Mesenteric fat pad (tissue), 1 donor: Measurements from ENCODE around the gene RCHY1. TPM values are rescaled to one million over a fixed set of nuclear protein-coding genes. Genes with fewer than 3 reads are reported as not detected.
"Not testable (repeated sequence)": the region's sequence is repeated elsewhere in the genome, so short reads cannot be mapped to it uniquely, and the experiment has no call there.

Source experiments
- DNase-seq: peaks from one replicate; pipeline ENCODE4 v3.0.0-alpha.2; 2020; ENCODE audit warnings: low spot score
- total RNA-seq: library from RNA; stranded (reverse); fragmentation: NEBNext Ultra II Directional; extraction: Animal tissue kit (Norgen Biotek cat#: 25700); gene quantifications from one replicate; pipeline ENCODE4 v1.2.1, GENCODE V29; 2021
- donor health status: DM: yes; HTN: yes; CAD: no.

Gene RCHY1
- total RNA-seq, 1 donor from 2014 or later = 30.4 TPM

DNA sequence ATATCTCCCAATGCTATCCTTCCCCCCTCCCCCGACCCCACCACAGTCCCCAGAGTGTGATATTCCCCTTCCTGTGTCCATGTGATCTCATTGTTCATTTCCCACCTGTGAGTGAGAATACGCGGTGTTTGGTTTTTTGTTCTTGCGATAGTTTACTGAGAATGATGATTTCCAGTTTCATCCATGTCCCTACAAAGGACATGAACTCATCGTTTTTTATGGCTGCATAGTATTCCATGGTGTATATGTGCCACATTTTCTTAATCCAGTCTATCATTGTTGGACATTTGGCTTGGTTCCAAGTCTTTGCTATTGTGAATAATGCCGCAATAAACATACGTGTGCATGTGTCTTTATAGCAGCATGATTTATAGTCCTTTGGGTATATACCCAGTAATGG, 5.2 kb upstream of the RCHY1 start:
- DNase-seq = not testable (repeated sequence)

DNA sequence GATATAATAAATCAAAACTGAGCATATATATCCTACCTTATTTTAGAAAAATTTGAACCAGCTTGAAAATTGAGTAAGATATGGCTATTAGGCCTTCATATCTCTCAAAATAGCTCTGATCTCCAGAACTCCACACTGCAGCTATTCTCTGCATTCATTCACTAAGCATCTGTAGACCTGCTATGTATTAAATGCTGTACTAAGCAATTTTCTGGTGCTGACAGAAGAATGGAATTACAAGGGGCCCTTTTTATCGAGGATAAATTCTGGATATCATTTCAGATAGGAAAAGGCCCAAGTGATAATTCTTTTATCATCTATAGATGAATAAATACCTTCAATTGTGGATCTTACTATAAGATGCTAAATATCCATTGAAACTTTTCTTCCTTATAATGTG, 1.9 kb upstream of the RCHY1 start:
- DNase-seq = no peak

GRCh38 chr4:75514949-75515612, 878 bp upstream of the RCHY1 start:
- DNase-seq = no peak

- no peak for DNase-seq
Measured at GRCh38 chr4:75513526-75514130, 575 bp downstream of the RCHY1 start.

GRCh38 chr4:75512386-75513211, 1.6 kb downstream of the RCHY1 start:
- no peak for DNase-seq

GRCh38 chr4:75511841-75512240, 2.4 kb downstream of the RCHY1 start:
- DNase-seq = no peak

- not testable (repeated sequence) for DNase-seq
Measured at GRCh38 chr4:75509592-75509991, 4.6 kb downstream of the RCHY1 start.

DNA sequence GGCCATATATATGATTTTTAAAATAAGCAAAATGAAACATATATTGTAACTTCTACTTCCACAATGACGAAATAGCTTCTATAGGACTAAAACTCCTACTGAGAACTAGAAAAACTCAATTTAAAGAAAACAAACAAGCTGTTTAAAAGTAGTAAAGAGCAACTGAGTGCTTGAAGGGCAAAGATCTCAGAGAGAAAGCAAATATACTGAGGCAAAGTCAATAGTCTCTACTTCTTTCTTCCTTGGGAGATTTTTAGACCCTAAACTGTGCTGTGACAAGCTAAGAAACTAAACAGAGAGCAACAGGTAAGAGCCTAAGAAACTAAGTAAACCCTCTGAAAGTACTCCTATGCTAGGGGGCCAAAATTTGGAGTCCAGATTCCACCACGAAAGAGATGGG, 8.6 kb downstream of the RCHY1 start:
- DNase-seq = no peak

DNA sequence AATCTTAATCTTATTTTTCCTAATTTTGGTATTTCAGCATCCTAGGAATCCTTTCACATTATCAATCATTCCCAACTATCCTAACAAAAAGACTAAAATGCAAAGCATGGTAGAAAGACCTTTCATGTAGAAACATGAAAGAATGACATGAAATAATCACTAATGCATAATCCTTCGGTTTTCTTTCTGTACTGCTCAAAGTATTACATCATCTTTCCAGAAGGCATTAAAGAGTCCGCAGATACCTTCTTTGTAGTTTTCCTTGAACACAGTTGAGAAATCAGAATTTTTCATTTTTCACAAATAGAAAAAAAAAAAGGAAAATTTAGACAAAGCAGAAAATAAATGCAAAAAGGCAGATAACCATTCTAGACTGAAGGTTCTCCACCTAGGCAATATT, 11.5 kb downstream of the RCHY1 start:
- DNase-seq = no peak

DNA sequence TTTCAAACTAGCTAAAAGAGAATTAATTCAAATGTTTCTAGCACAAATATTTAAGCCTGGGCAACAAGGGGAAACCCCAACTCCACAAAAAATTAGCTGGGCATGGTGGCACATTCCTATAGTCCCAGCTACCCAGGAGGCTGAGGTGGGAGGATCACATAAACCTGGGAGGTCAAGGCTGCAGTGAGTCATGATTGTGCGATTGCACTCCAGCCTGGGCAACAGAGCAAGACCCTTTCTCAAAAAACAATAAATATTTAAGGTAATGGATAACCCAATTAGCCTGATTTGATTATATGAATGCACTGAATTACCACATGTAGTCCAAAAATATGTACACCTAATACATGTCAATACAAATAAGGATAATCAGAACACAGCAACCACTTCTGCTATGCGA, 14.3 kb downstream of the RCHY1 start:
- no peak for DNase-seq

GRCh38 chr4:75498041-75498440, 16.2 kb downstream of the RCHY1 start:
- no peak for DNase-seq

DNA sequence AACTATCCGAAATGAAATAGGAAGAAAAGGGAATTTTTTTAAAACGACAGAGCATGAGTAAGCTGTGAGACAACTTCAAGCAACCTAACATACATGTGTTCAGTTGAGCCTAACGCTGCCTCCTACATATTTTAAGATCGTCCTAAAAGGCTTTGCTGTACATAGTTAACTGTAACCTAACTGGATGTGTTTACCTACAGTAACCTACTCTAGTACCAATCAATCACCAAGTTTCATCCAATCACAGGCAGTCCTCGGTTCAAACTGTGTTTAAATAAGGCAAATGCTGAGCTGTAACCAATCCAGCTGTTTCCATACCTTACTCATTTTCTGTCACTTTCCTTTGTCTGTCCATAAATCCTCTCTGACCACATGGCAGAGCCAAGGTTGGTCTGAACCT, 17.1 kb downstream of the RCHY1 start:
- no peak for DNase-seq

DNA sequence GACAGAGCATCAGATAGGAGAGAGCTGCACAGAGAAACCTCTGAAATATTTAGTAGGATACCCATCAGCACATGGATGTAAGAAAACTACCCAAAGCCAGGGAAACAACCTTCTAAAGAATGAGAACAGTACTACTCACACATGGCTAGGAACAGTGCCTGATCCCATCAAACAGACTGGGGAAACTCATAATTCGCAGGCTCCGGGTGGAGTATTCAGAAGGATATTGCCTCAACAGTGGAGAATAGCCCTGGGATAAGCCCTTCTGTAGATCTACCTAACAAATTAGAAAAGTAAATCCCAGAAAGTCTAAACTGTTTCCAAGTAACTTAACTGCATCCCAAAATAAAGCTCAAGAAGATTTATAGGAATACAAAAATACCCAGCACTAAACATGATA, 17.8 kb downstream of the RCHY1 start:
- no peak for DNase-seq

GRCh38 chr4:75495476-75495875, 18.7 kb downstream of the RCHY1 start:
- no peak for DNase-seq

GRCh38 chr4:75494563-75494962, 19.6 kb downstream of the RCHY1 start:
- DNase-seq = no peak

DNA sequence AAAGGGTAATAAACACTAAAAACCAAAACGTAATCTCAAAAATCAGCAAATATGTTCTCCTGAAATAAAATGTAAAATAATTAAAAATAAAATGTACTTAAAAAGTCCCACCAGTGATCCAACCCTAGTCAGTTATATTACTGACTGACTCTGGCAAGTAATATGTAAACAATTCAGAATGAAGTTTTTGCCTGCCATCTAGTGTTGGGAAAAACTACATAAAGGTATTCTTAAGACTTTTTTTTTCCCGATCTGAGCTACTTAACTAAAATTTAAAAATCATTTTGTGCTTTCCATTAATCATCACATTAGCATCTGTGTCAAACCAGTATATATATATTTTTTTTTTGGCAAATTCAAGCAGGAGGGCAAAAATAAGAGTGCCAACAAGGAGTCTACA, 24.0 kb downstream of the RCHY1 start:
- DNase-seq = no peak

DNA sequence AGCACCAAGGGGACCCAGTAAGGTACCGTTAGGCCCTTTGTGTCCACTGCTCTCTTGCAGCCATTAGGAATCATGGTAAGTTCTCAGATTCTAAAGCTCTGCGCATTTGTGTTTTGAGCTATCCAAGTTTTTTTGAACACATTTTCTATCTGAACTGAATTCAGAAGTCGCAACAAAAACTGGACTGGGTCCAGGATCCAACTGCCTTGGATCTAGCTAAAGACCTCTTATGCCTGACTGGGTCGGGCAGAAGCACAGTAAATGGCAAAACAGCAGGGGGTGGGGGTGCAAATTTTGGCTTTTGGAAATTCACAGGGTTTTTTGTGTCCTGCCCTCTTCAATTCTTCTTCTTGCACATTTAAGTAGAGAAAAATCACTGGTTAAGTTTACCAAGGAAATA, 30.0 kb downstream of the RCHY1 start:
- DNase-seq = no peak

DNA sequence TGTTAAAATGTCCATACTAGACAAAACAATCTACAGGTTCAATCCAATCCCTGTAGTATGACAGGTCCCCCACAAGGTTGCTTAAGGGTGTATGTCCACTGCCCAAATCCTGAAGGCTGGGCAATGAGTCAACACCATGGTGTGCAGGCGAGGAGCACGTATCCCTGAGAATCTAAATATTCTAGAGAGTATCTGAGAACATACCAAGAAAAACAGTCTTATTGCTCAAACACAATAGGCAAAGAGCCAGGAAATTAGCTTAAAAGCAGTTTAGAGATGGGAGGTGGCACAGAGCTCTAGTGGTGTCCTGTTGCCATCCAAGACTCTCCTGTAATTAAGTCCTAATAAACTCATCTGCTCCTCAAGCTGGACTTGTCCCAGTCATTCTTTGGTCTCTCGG, 37.0 kb downstream of the RCHY1 start:
- no peak for DNase-seq

- no peak for DNase-seq
Measured at GRCh38 chr4:75470738-75471137, 43.5 kb downstream of the RCHY1 start.

GRCh38 chr4:75469896-75470295, 44.3 kb downstream of the RCHY1 start:
- no peak for DNase-seq

DNA sequence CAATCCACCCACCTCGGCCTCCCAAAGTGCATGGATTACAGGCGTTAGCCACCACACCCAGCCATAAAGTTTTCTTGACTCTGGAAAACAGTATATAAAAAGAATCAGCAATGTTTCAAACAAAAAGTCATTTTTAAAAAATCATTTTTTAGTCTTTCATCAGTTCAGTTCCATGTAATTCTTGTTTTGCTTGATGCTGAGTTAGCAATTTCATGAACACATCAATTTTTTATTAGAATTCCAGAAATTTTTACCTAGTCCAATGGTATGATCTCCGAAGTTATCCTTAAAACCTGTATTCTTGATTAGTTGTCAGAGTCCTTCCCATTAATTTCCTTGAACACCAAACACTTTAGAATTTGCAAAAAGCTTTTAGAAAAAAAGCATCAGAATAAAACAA, 56.8 kb downstream of the RCHY1 start:
- DNase-seq = no peak

GRCh38 chr4:75434105-75434504, 80.1 kb downstream of the RCHY1 start:
- no peak for DNase-seq

GRCh38 chr4:75432683-75433082, 81.5 kb downstream of the RCHY1 start:
- DNase-seq = no peak
